Measurements from ENCODE around the gene MTHFR.

MTHFR gene

GRCh38 chr1:11793819-11794218, 11.9 kb downstream of the MTHFR start:
- Mint-ChIP-seq H3K4me1 (no peaks in the 10 kb centered on the region), H3K4me3 (no peak overlapping the region), H3K27ac (no peak overlapping the region), H3K36me3 (peaks cover 11% of the 10 kb centered on the region), H3K9me3 (no peaks in the 10 kb centered on the region), H3K27me3 (no peaks in the 10 kb centered on the region)

- Mint-ChIP-seq H3K4me3 (no peak overlapping the region), H3K9me3 (no peaks in the 10 kb centered on the region), H3K27ac (no peak overlapping the region), H3K27me3 (no peaks in the 10 kb centered on the region), H3K4me1 (no peaks in the 10 kb centered on the region), H3K36me3 (peaks cover 11% of the 10 kb centered on the region)
These were observed 13.7 kb downstream of the MTHFR start for GRCh38 chr1:11792106-11792505.

- Mint-ChIP-seq H3K27me3 (no peaks in the 10 kb centered on the region), H3K27ac (no peak overlapping the region), H3K4me3 (no peak overlapping the region), H3K36me3 (peaks cover 11% of the 10 kb centered on the region), H3K4me1 (no peaks in the 10 kb centered on the region), H3K9me3 (no peaks in the 10 kb centered on the region)
These were observed 14.7 kb downstream of the MTHFR start for GRCh38 chr1:11790880-11791715.

- Mint-ChIP-seq H3K27me3 (no peaks in the 10 kb centered on the region), H3K27ac (peak overlapping the region; percentile 59), H3K4me3 (no peak overlapping the region), H3K4me1 (peaks cover 2% of the 10 kb centered on the region), H3K36me3 (peaks cover 9% of the 10 kb centered on the region), H3K9me3 (no peaks in the 10 kb centered on the region)
These were observed 15.5 kb downstream of the MTHFR start for GRCh38 chr1:11790101-11790879.

GRCh38 chr1:11789126-11790067, 16.4 kb downstream of the MTHFR start:
- H3K9me3 Mint-ChIP-seq = no peaks in the 10 kb centered on the region
- H3K27ac Mint-ChIP-seq = peak overlapping the region; percentile 59
- no peak overlapping the region for H3K4me3 Mint-ChIP-seq
- no peaks in the 10 kb centered on the region for H3K27me3 Mint-ChIP-seq
- H3K36me3 Mint-ChIP-seq = peaks cover 7% of the 10 kb centered on the region
- peaks cover 3% of the 10 kb centered on the region for H3K4me1 Mint-ChIP-seq

- Mint-ChIP-seq H3K36me3 (peaks cover 5% of the 10 kb centered on the region), H3K27me3 (no peaks in the 10 kb centered on the region), H3K4me3 (no peak overlapping the region), H3K4me1 (peaks cover 3% of the 10 kb centered on the region), H3K27ac (no peak overlapping the region), H3K9me3 (no peaks in the 10 kb centered on the region)
These were observed 17.2 kb downstream of the MTHFR start for GRCh38 chr1:11788549-11789053.

GRCh38 chr1:11787804-11788436, 17.8 kb downstream of the MTHFR start:
- no peak overlapping the region for H3K27ac Mint-ChIP-seq

GRCh38 chr1:11787251-11787803, 18.4 kb downstream of the MTHFR start:
- H3K4me1 Mint-ChIP-seq = peaks cover 3% of the 10 kb centered on the region
- H3K27ac Mint-ChIP-seq = no peak overlapping the region
- H3K4me3 Mint-ChIP-seq = no peak overlapping the region
- H3K9me3 Mint-ChIP-seq = no peaks in the 10 kb centered on the region
- H3K27me3 Mint-ChIP-seq = no peaks in the 10 kb centered on the region
- peaks cover 5% of the 10 kb centered on the region for H3K36me3 Mint-ChIP-seq

More at GRCh38 chr1:11787804-11788436, 17.8 kb downstream of the MTHFR start:
- Mint-ChIP-seq H3K4me1 (peaks cover 3% of the 10 kb centered on the region), H3K4me3 (no peak overlapping the region), H3K27me3 (no peaks in the 10 kb centered on the region), H3K9me3 (no peaks in the 10 kb centered on the region), H3K36me3 (peaks cover 5% of the 10 kb centered on the region)

GRCh38 chr1:11786168-11786567, 19.6 kb downstream of the MTHFR start:
- Mint-ChIP-seq H3K4me3 (no peak overlapping the region), H3K36me3 (no peaks in the 10 kb centered on the region), H3K9me3 (no peaks in the 10 kb centered on the region), H3K4me1 (peaks cover 3% of the 10 kb centered on the region), H3K27ac (no peak overlapping the region), H3K27me3 (no peaks in the 10 kb centered on the region)

- Mint-ChIP-seq H3K27ac (no peak overlapping the region), H3K36me3 (no peaks in the 10 kb centered on the region), H3K4me3 (peak overlapping the region; percentile 42), H3K4me1 (peaks cover 3% of the 10 kb centered on the region), H3K27me3 (no peaks in the 10 kb centered on the region), H3K9me3 (no peaks in the 10 kb centered on the region)
These were observed 20.6 kb downstream of the MTHFR start for GRCh38 chr1:11784993-11785769.

- Mint-ChIP-seq H3K27me3 (no peaks in the 10 kb centered on the region), H3K4me1 (peaks cover 3% of the 10 kb centered on the region), H3K9me3 (no peaks in the 10 kb centered on the region), H3K4me3 (no peak overlapping the region), H3K27ac (no peak overlapping the region), H3K36me3 (no peaks in the 10 kb centered on the region)
These were observed 21.3 kb downstream of the MTHFR start for GRCh38 chr1:11784256-11784992.

GRCh38 chr1:11783556-11783955, 22.2 kb downstream of the MTHFR start:
- no peak overlapping the region for H3K4me3 Mint-ChIP-seq
- peaks cover 3% of the 10 kb centered on the region for H3K4me1 Mint-ChIP-seq
- no peaks in the 10 kb centered on the region for H3K9me3 Mint-ChIP-seq
- no peaks in the 10 kb centered on the region for H3K27me3 Mint-ChIP-seq
- H3K36me3 Mint-ChIP-seq = no peaks in the 10 kb centered on the region
- H3K27ac Mint-ChIP-seq = no peak overlapping the region

- Mint-ChIP-seq H3K4me1 (peaks cover 3% of the 10 kb centered on the region), H3K4me3 (no peak overlapping the region), H3K36me3 (no peaks in the 10 kb centered on the region), H3K27me3 (no peaks in the 10 kb centered on the region), H3K9me3 (no peaks in the 10 kb centered on the region), H3K27ac (no peak overlapping the region)
These were observed 23.5 kb downstream of the MTHFR start for GRCh38 chr1:11782127-11782708.

Data from activated naive CD4-positive, alpha-beta T cell treated with anti-CD3 and anti-CD28 coated beads, Interleukin-2, amount 50 U/mL, for 24 hours (primary cell).